GM18868 (cell line): Measurements from ENCODE around the gene EYA4.

ENCODE experiments used
- ATAC-seq: cut with Tn5 transposase; IDR thresholded peaks from one replicate; pipeline ENCODE4 v1.9.1; 2021; ENCODE audit warnings: mild to moderate bottlenecking, moderate library complexity; ENCODE audit not compliant: unreplicated experiment

EYA4 gene

GRCh38 chr6:133432021-133432989 is 191.1 kb downstream of the EYA4 start:
- no peak for ATAC-seq

GRCh38 chr6:133435065-133435728 is 194.0 kb downstream of the EYA4 start:
- ATAC-seq, result no peak

GRCh38 chr6:133436652-133437051 is 195.5 kb downstream of the EYA4 start:
- no peak for ATAC-seq

- no peak for ATAC-seq
These were observed 200.3 kb downstream of the EYA4 start for GRCh38 chr6:133441491-133441890.

- ATAC-seq, result no peak
These were observed 205.6 kb downstream of the EYA4 start for GRCh38 chr6:133446789-133447188.

- ATAC-seq, result no peak
These were observed 206.8 kb downstream of the EYA4 start for GRCh38 chr6:133447924-133448323.

- ATAC-seq, result no peak
These were observed 215.3 kb downstream of the EYA4 start for GRCh38 chr6:133456439-133456838.

GRCh38 chr6:133456944-133457343 is 215.8 kb downstream of the EYA4 start:
- no peak for ATAC-seq

GRCh38 chr6:133460101-133460500 is 218.9 kb downstream of the EYA4 start:
- no peak for ATAC-seq

- no peak for ATAC-seq
These were observed 222.6 kb downstream of the EYA4 start for GRCh38 chr6:133463790-133464189.

- no peak for ATAC-seq
These were observed 225.5 kb downstream of the EYA4 start for GRCh38 chr6:133466680-133467079.

- ATAC-seq, result no peak
These were observed 226.2 kb downstream of the EYA4 start for GRCh38 chr6:133467231-133467981.

- no peak for ATAC-seq
These were observed 226.8 kb downstream of the EYA4 start for GRCh38 chr6:133467982-133468380.

- ATAC-seq, result no peak
These were observed 227.4 kb downstream of the EYA4 start for GRCh38 chr6:133468591-133468990.

GRCh38 chr6:133474516-133474915 is 233.4 kb downstream of the EYA4 start:
- ATAC-seq, result no peak

- no peak for ATAC-seq
These were observed 237.5 kb downstream of the EYA4 start for GRCh38 chr6:133478673-133479072.

GRCh38 chr6:133487174-133487573 is 246.0 kb downstream of the EYA4 start:
- no peak for ATAC-seq

GRCh38 chr6:133495205-133495903 is 254.2 kb downstream of the EYA4 start:
- no peak for ATAC-seq

- no peak for ATAC-seq
These were observed 258.5 kb downstream of the EYA4 start for GRCh38 chr6:133499662-133500061.

- ATAC-seq, result no peak
These were observed 260.6 kb downstream of the EYA4 start for GRCh38 chr6:133501675-133502270.
